ENCODE measurements around the gene TCHHL1. TPM values are rescaled to one million over a fixed set of nuclear protein-coding genes. Genes with fewer than 3 reads are reported as not detected.
A peak's percentile ranks its signal among the peaks of the same experiment; 100 is the strongest.

The TCHHL1 gene
- total RNA-seq, 6 experiments from 2014 or later, result not detected

DNA sequence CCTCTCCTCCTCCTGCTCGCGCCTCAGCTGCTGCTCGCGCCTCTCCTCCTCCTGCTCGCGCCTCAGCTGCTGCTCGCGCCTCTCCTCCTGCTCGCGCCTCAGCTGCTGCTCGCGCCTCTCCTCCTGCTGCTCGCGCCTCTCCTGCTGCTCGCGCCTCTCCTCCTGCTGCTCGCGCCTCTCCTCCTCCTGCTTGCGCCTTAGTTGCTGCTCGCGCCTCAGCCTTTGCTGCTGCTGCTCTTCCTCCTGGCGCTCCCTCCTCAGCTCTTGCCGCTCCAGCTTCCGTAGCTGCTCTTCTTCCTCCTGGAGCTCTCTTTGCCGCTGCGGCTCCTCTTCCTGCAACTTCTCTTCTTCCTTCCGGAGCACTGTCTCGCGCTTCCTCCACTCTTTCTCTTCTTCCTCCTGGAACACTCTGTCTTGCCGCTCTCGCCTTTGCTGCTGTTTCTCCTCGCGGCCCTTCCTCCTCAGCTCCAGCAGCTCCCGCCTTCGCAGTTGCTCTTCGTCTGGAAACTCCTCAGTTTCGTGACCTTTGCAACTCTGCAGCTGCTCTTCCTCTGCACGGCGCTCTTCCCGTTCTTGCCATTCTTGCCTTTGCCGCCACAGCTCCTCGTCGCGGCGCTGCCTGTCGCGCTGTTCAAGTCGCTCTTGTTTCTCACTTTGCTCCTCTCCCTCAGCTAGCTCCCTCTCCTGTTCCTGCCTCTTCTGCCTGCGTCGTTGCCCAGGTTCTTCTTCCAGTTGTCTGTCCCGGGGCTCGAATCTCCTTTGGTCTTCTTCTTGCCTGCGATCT lies 23.4 kb upstream of the TCHHL1 start:
- intact Hi-C loops (cut with DNase I), result no loop called here
- no peak overlapping the region for H3K27ac ChIP-seq
- H3K4me1 ChIP-seq, result peaks cover 0 to 21% (median 4%) of the 10 kb centered on the region in 4 donors
- H3K4me3 ChIP-seq, result no peak overlapping the region
- no peaks in the 10 kb centered on the region for H3K36me3 ChIP-seq
- peak in 1 of 3 donors; percentile 40 for DNase-seq
- no peak for ATAC-seq
- WGBS (ENCODE audit: insufficient coverage, low coverage, low lambda C conversion rate, missing lambda C conversion rate), result 2% methylated on average over 49 of the region's 53 CpGs
- H3K27me3 ChIP-seq, result peaks cover 4 to 12% of the 10 kb centered on the region in 2 donors
- H3K9me3 ChIP-seq, result no peaks in the 10 kb centered on the region
- TF ChIP-seq POLR2A (IDR thresholded peaks at IDR 0.05), result no peak
- TF ChIP-seq CTCF (IDR thresholded peaks at IDR 0.05), result no peak

- 2% methylated on average over 44 of the region's 44 CpGs for WGBS (ENCODE audit: insufficient coverage, low coverage, low lambda C conversion rate, missing lambda C conversion rate)
- Histone ChIP-seq H3K27ac (no peak overlapping the region), H3K36me3 (no peaks in the 10 kb centered on the region), H3K9me3 (no peaks in the 10 kb centered on the region), H3K4me3 (peak overlapping the region in 2 of 3 donors; percentile 18 to 33), H3K4me1 (peaks cover 0 to 21% (median 4%) of the 10 kb centered on the region in 4 donors), H3K27me3 (peaks cover 4 to 19% of the 10 kb centered on the region in 2 donors)
- ATAC-seq (no peak), DNase-seq (peak in 1 of 3 donors; percentile 48)
- TF ChIP-seq POLR2A (IDR thresholded peaks at IDR 0.05) (no peak), CTCF (IDR thresholded peaks at IDR 0.05) (no peak)
- intact Hi-C loops (cut with DNase I), result no loop called here
Observed at GRCh38 chr1:152111515-152111968, 22.7 kb upstream of the TCHHL1 start.

- peak in 2 of 3 donors; percentile 32 to 57 for DNase-seq
- no peak for TF ChIP-seq CTCF (IDR thresholded peaks at IDR 0.05)
- no peak for TF ChIP-seq POLR2A (IDR thresholded peaks at IDR 0.05)
- intact Hi-C loops (cut with DNase I), result no loop called here
- peak; percentile 43 to 63 (median 58) for ATAC-seq
- no peaks in the 10 kb centered on the region for H3K9me3 ChIP-seq
- H3K27me3 ChIP-seq, result peaks cover 4 to 20% of the 10 kb centered on the region in 2 donors
- H3K27ac ChIP-seq, result no peak overlapping the region
- H3K36me3 ChIP-seq, result no peaks in the 10 kb centered on the region
- H3K4me1 ChIP-seq, result peaks cover 0 to 21% (median 4%) of the 10 kb centered on the region in 4 donors
- peak overlapping the region; percentile 18 to 34 (median 33) for H3K4me3 ChIP-seq
- WGBS (ENCODE audit: insufficient coverage, low coverage, low lambda C conversion rate, missing lambda C conversion rate), result under 1% methylated on average over 59 of the region's 60 CpGs
Observed at GRCh38 chr1:152110860-152111514, 22.1 kb upstream of the TCHHL1 start.

DNA sequence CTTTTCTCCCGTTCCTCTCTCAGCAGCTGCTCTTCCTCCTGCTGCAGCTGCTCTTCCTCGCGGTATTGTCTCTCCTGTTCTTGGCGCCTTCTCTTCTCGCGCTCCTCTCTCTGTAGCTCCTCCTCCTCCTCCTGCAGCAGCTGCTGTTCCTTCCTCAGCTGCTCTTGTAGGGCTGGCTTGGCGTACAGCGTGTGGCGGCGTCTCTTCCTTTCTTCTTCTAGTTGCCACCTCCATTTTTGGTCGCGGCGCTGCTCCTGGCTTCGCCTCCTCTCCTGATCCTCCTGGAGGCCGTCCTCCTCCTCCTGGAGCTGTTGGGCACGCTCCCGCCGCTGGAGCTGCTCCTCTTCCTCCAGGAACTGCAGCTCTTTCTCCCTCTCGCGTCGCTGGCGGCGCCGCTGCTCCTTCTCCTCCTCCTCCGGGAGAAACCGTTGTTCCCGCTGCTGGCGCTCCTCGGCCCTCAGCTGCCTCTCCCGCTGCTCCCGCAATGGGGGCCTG lies 21.5 kb upstream of the TCHHL1 start:
- TF ChIP-seq POLR2A (IDR thresholded peaks at IDR 0.05) (no peak), CTCF (IDR thresholded peaks at IDR 0.05) (no peak)
- Histone ChIP-seq H3K27ac (no peak overlapping the region), H3K4me3 (peak overlapping the region; percentile 18 to 34 (median 33)), H3K36me3 (no peaks in the 10 kb centered on the region), H3K9me3 (no peaks in the 10 kb centered on the region), H3K4me1 (peaks cover 0 to 21% (median 4%) of the 10 kb centered on the region in 4 donors), H3K27me3 (peaks cover 4 to 20% of the 10 kb centered on the region in 2 donors)
- WGBS (ENCODE audit: insufficient coverage, low coverage, low lambda C conversion rate, missing lambda C conversion rate), result 5% methylated on average over 23 of the region's 31 CpGs
- peak in 2 of 3 donors; percentile 28 to 55 for DNase-seq
- intact Hi-C loops (cut with DNase I), result no loop called here
- peak; percentile 28 to 40 (median 37) for ATAC-seq
